ENCODE measurements around the gene FAM78B.

GRCh38 chr1:166113031-166113430, 53.8 kb downstream of the FAM78B start:
- no peak for TF ChIP-seq HDAC2 (IDR thresholded peaks at IDR 0.05; ENCODE audit: borderline replicate concordance in 1 of 2, low read depth in 2 of 2, low read length in 2 of 2)
- TF ChIP-seq CHD1 (IDR thresholded peaks at IDR 0.05; ENCODE audit: low read depth, low read length) = no peak
- TF ChIP-seq, protein P1, sequence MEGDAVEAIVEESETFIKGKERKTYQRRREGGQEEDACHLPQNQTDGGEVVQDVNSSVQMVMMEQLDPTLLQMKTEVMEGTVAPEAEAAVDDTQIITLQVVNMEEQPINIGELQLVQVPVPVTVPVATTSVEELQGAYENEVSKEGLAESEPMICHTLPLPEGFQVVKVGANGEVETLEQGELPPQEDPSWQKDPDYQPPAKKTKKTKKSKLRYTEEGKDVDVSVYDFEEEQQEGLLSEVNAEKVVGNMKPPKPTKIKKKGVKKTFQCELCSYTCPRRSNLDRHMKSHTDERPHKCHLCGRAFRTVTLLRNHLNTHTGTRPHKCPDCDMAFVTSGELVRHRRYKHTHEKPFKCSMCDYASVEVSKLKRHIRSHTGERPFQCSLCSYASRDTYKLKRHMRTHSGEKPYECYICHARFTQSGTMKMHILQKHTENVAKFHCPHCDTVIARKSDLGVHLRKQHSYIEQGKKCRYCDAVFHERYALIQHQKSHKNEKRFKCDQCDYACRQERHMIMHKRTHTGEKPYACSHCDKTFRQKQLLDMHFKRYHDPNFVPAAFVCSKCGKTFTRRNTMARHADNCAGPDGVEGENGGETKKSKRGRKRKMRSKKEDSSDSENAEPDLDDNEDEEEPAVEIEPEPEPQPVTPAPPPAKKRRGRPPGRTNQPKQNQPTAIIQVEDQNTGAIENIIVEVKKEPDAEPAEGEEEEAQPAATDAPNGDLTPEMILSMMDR (IDR thresholded peaks at IDR 0.05; ENCODE audit: control extremely low read depth in 1 of 3, insufficient read depth in 1 of 3, low read depth in 1 of 3, low read length in 3 of 3) = no peak
- TF ChIP-seq TEAD4 (IDR thresholded peaks at IDR 0.05; ENCODE audit: low read depth, low read length) = no peak
- no peak for TF ChIP-seq ATF3 (IDR thresholded peaks at IDR 0.05; ENCODE audit: insufficient read depth, low read depth, low read length)
- no peak for TF ChIP-seq POLR2A (IDR thresholded peaks at IDR 0.05; ENCODE audit: control extremely low read depth in 1 of 2, low read depth in 2 of 2, low read length in 2 of 2)
- TF ChIP-seq TAF1 (IDR thresholded peaks at IDR 0.05; ENCODE audit: low read depth, low read length) = no peak
- TF ChIP-seq GABPA (IDR thresholded peaks at IDR 0.05; ENCODE audit: borderline replicate concordance, insufficient read depth, low read length) = no peak
- no peak for TF ChIP-seq EZH2 (IDR thresholded peaks at IDR 0.05; ENCODE audit: low read depth, low read length, severe bottlenecking)
- TF ChIP-seq SIRT6 (IDR thresholded peaks at IDR 0.05; ENCODE audit: low read length) = no peak
- TF ChIP-seq POLR2AphosphoS5 (IDR thresholded peaks at IDR 0.05; ENCODE audit: low read depth, low read length) = no peak
- no peak for TF ChIP-seq PHF8 (conservative IDR thresholded peaks at IDR 0.05; ENCODE audit: low read depth, low read length)
